SK-N-MC (cell line): Measurements from ENCODE around the gene FSTL4.

ENCODE experiments used
- EZH2 ChIP-seq: fragments of 200-600 bp; sonication (generic); IDR thresholded peaks from one replicate; pipeline ENCODE4 v1.6.1; 2017; ENCODE audit warnings: antibody characterized with exemption
- POLR2AphosphoS5 ChIP-seq: IDR thresholded peaks from 2 replicates; pipeline ENCODE4 v1.6.1; 2012; ENCODE audit warnings: mild to moderate bottlenecking, low read depth, low read length, borderline replicate concordance

- TF ChIP-seq EZH2 (no peak), POLR2AphosphoS5 (no peak)
These were observed 411.0 kb downstream of the FSTL4 start for GRCh38 chr5:133201310-133201709.
